Activated naive CD4-positive, alpha-beta T cell treated with anti-CD3 and anti-CD28 coated beads, Interleukin-2, amount 10 ng/mL, durations not matched to agents 7 days and 5 days (primary cell): Measurements from ENCODE around the gene ST3GAL3.

Experiments used
- CTCF ChIA-PET: fragments of 350-600 bp; sonication (Branson Sonifier 250); formaldehyde crosslinking; loops from one replicate; lab custom pipeline; 2021; ENCODE audit warnings: antibody characterized with exemption; lab: Charles Lee
- DNase-seq: peaks from one replicate; pipeline ENCODE4 v3.0.0-alpha.2; 2020
- H3K27ac Mint-ChIP-seq: one replicate; pipeline ENCODE4 v1.8.0; 2021; ENCODE audit warnings: mild to moderate bottlenecking, moderate library complexity, mixed read lengths
- H3K27me3 Mint-ChIP-seq: one replicate; pipeline ENCODE4 v1.8.0; 2021; ENCODE audit warnings: mild to moderate bottlenecking, mixed read lengths
- H3K36me3 Mint-ChIP-seq: one replicate; pipeline ENCODE4 v1.8.0; 2021; ENCODE audit warnings: mixed read lengths
- H3K4me1 Mint-ChIP-seq: one replicate; pipeline ENCODE4 v1.8.0; 2021; ENCODE audit warnings: mixed read lengths
- H3K4me3 Mint-ChIP-seq: one replicate; pipeline ENCODE4 v1.8.0; 2021; ENCODE audit warnings: mild to moderate bottlenecking, moderate library complexity, mixed read lengths
- H3K9me3 Mint-ChIP-seq: one replicate; pipeline ENCODE4 v1.8.0; 2021; ENCODE audit warnings: mixed read lengths

ST3GAL3 gene

DNA sequence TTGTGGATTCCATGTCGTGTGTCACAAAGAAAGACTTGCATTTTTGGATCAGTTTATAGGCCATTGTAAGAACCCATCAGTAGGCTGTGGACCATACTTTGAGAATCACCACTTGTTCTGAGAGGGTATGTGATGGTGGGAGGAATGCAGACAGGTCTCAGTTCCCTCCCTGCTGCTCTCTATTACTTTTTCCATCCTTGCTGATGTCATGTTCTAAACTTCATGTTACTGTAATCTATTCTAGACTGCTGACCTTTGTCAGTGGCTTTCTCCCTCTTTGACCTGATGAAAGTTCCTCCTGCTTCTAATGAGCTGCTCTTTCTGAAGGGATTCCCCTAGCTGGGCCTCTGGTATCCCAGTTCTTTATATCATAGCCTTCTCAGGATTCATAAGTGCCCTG is 46.1 kb downstream of the ST3GAL3 start:
- Mint-ChIP-seq H3K27me3 (no peaks in the 10 kb centered on the region), H3K4me3 (no peak overlapping the region), H3K9me3 (no peaks in the 10 kb centered on the region), H3K36me3 (peaks cover 2% of the 10 kb centered on the region), H3K4me1 (no peaks in the 10 kb centered on the region), H3K27ac (no peak overlapping the region)
- DNase-seq, result no peak
- CTCF ChIA-PET, result interaction anchor here (0.6 to 0.9 kb wide), 2 partner anchors 182 to 309 kb away, joined by 3 read pairs; no protein-coding TSS in a partner anchor

DNA sequence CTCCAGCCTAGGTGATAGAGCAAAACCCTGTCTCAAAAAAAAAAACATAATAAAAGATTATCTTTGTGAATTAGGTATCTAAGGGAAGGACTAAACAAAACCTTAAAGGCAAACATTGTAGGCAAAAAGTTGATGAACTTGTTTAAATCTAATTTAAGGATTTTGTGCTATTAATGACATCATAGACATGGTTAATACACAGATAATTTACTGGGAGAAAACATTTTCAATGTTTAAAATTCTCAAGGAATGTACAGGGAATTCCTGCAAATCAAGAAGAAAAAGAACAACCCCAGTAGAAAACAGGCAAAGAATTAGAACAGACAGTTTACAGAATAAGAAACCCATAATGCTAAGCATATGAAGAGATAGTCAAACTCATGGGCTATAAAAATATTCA is 47.6 kb downstream of the ST3GAL3 start:
- CTCF ChIA-PET, result interaction anchor here (1.1 kb wide), 1 partner anchor 9 kb away, joined by 4 read pairs; no protein-coding TSS in a partner anchor
- Mint-ChIP-seq H3K4me1 (no peaks in the 10 kb centered on the region), H3K9me3 (no peaks in the 10 kb centered on the region), H3K27me3 (no peaks in the 10 kb centered on the region), H3K4me3 (no peak overlapping the region), H3K27ac (no peak overlapping the region), H3K36me3 (peaks cover 2% of the 10 kb centered on the region)
- no peak for DNase-seq

DNA sequence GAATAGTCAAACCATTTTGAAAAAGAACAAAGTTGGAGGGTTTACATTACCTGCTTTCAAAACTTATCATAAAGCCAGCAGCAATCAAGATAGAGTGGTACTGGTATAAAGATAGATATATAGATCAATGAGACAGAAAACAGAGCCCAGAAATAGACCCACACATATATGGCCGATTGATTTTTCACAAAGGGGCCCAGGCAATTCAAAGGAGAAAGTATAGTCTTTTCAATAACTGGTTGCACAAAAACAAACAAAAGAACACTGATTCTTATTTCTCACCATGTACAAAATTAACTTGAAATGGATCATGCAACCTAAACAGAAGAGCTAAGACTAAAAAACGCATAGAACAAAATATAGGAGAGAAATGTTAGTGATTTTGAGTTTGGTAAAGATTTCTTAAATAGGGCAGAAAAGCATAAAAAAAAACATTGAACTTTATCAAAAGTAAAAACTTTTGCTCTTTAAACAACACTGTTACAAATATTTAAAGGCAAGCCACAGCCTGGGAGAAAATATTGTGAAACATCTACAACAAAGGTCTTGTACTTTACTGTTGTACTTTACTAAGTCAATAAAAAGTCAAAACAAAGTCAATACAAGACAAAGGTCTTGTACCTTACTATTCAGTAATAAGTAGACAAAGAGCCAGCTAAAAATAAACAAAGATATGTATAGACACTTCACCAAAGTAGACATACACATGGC is 50.2 kb downstream of the ST3GAL3 start:
- Mint-ChIP-seq H3K27me3 (no peaks in the 10 kb centered on the region), H3K4me1 (no peaks in the 10 kb centered on the region), H3K36me3 (peaks cover 2% of the 10 kb centered on the region), H3K4me3 (no peak overlapping the region), H3K9me3 (no peaks in the 10 kb centered on the region), H3K27ac (no peak overlapping the region)
- CTCF ChIA-PET, result interaction anchor here (1.2 kb wide), 1 partner anchor 177 kb away, joined by 6 read pairs; no protein-coding TSS in a partner anchor
- no peak for DNase-seq

DNA sequence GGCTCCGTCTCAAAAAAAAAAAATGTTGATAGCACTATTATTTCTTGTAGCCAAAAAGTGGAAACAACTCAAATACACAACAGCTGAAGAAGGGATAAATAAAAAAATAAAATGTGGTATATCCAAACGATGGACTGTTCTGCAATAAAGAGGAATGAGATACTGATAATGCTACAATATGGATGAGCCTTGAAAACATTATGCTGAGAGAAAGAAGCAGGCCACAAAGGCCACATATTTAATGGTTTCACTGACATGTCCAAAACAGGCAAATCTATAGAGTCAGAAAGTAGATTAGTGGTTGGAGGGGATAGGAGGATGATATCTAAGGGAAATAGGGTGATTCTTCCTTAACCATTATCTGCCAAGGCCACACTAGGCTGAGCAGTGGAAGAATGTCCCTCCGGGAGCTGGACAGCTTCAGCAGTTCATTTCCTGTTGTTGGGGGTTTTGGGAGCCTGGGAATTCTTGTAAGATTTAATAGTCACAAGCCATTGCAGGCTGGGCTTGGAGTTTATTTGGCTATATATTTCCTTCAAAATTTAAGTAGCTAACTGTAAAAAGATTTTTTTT is 53.5 kb downstream of the ST3GAL3 start:
- Mint-ChIP-seq H3K9me3 (no peaks in the 10 kb centered on the region), H3K4me1 (no peaks in the 10 kb centered on the region), H3K4me3 (no peak overlapping the region), H3K36me3 (no peaks in the 10 kb centered on the region), H3K27ac (no peak overlapping the region), H3K27me3 (no peaks in the 10 kb centered on the region)
- CTCF ChIA-PET, result interaction anchor here (12.9 kb wide), 1 partner anchor 174 kb away, joined by 452 read pairs; the partner anchor contains the start of gene ARTN
- no peak for DNase-seq

GRCh38 chr1:43763497-43763973 is 56.2 kb downstream of the ST3GAL3 start:
- Mint-ChIP-seq H3K4me3 (no peak overlapping the region), H3K9me3 (no peaks in the 10 kb centered on the region), H3K36me3 (no peaks in the 10 kb centered on the region), H3K4me1 (no peaks in the 10 kb centered on the region), H3K27ac (no peak overlapping the region), H3K27me3 (no peaks in the 10 kb centered on the region)
- CTCF ChIA-PET, result interaction anchor here (0.6 to 12.9 kb wide), 48 partner anchors 9 to 524 kb away, joined by 3 to 452 read pairs (median 4); partner anchors contain the start of genes ARTN, IPO13 and PTPRF
- DNase-seq, result peak; percentile 67

DNA sequence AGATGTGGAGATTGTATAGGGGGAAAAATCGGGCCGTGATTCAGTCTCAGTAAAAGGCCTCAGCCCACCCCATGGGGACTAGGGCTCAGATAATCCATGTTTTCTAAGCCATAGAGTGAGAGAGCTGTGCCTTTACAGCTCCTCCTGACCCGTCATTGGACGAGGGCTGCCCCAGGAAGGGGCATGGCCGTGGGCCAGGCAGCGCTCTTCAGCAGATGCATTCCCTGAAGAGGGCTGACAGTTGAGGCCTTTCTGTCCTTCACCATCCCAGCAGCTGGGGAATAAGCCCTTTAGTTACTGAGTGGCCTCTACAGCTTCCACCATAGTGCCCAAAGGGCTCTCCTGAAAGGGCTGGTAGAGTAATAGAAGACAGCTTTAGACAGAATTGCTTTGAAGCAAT is 57.2 kb downstream of the ST3GAL3 start:
- Mint-ChIP-seq H3K4me1 (no peaks in the 10 kb centered on the region), H3K27me3 (no peaks in the 10 kb centered on the region), H3K4me3 (no peak overlapping the region), H3K27ac (no peak overlapping the region), H3K36me3 (no peaks in the 10 kb centered on the region), H3K9me3 (no peaks in the 10 kb centered on the region)
- no peak for DNase-seq
- CTCF ChIA-PET, result interaction anchor here (0.9 to 12.9 kb wide), 18 partner anchors 13 to 271 kb away, joined by 3 to 452 read pairs (median 4); partner anchors contain the start of genes ARTN, IPO13 and PTPRF

DNA sequence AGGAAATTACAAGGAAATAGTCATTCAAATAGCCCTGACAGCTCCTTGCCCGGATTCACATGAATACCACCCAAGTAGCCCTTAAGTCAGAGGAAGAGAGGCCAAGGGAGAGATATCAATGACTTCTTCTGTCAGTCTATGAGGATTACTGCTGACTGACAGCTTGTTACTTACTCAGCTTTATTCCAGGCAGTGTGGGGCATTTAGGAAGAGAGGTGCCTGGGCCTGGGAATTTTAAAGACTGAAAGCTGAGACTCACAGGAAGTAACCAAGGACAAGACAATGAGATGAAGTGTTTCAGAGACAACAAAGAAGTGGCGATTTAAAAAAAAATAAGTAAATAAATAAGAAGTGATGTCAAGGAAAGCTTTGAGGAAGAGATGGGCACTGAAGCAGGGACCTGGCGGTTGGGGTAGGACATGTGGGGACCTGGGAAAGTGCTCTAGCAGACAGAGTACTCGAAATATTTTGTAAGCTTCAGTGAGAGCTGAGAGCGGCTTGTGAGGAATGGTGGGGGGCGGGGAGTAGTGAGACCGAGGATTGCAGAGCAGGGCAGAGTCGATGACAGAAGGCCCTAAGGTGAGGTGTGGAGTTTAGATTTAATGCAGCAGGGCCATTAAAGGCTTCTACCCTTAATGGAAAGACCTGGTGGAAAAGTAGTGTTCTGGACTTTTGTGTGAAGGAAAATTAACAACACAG is 58.9 kb downstream of the ST3GAL3 start:
- H3K27ac Mint-ChIP-seq, result no peak overlapping the region
- CTCF ChIA-PET, result interaction anchor here (0.6 to 12.9 kb wide), 6 partner anchors 9 to 239 kb away, joined by 3 to 452 read pairs (median 4); partner anchors contain the start of genes ARTN and IPO13
- no peaks in the 10 kb centered on the region for H3K36me3 Mint-ChIP-seq
- H3K27me3 Mint-ChIP-seq, result no peaks in the 10 kb centered on the region
- no peaks in the 10 kb centered on the region for H3K4me1 Mint-ChIP-seq
- no peak for DNase-seq
- H3K4me3 Mint-ChIP-seq, result no peak overlapping the region
- no peaks in the 10 kb centered on the region for H3K9me3 Mint-ChIP-seq

DNA sequence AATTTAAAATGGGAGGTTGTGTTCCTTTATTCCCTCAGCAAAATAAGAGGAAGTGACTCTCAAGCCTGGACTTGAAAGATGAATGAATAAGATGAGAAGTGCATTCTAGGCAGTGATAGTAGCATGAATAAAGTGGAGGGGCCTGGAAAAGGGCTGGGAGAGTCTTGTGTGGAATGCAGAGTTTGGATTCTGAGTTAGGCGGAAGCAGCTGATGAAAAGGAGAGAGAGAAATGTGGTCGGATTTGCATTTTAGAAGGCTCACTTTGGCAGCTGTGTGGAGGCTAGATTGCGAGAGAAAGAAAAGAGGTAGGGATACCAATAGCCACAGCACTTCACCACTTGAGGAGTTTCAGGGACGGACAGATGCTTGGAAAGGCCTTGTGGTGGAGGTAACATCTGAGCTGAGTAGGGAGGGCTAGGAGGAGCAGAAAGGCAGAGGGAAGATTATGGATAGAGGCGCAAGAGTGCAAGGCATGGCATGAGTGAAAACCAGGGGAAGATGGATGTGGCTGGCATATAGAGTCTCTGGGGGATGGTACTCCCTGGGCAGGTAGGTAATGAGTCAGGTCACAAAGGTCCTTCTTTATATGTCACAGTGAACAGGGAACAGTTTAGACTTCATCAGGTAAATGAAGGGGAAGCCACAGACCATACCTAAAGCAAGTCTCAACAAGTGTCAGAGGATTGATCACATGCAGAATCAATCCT is 59.6 kb downstream of the ST3GAL3 start:
- H3K36me3 Mint-ChIP-seq, result peaks cover 2% of the 10 kb centered on the region
- H3K4me3 Mint-ChIP-seq, result no peak overlapping the region
- no peaks in the 10 kb centered on the region for H3K9me3 Mint-ChIP-seq
- no peak for DNase-seq
- H3K27me3 Mint-ChIP-seq, result no peaks in the 10 kb centered on the region
- CTCF ChIA-PET, result interaction anchor here (1.0 to 12.9 kb wide), 3 partner anchors 58 to 238 kb away, joined by 3 to 452 read pairs (median 3); partner anchors contain the start of gene ARTN
- H3K27ac Mint-ChIP-seq, result no peak overlapping the region
- H3K4me1 Mint-ChIP-seq, result no peaks in the 10 kb centered on the region

DNA sequence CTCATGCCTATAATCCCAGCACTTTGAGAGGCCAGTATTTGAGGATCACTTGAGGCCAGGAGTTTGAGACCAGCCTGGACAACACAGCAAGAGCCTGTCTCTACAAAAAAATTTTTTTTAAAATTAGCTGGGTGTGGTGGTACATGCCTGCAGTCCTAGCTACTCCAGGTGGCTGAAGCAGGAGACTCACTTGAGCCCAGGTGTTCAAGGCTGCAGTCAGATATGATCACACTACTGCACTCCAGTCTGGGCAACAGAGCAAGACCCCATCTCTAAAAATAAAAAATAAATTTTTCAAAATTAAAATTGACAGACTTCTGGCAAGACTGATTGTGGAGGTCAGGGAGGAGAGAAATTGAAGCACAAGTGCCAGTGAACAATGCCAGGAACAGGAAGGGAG is 60.8 kb downstream of the ST3GAL3 start:
- Mint-ChIP-seq H3K4me3 (no peak overlapping the region), H3K4me1 (no peaks in the 10 kb centered on the region), H3K27ac (no peak overlapping the region), H3K36me3 (peaks cover 2% of the 10 kb centered on the region), H3K9me3 (no peaks in the 10 kb centered on the region), H3K27me3 (no peaks in the 10 kb centered on the region)
- DNase-seq, result no peak
- CTCF ChIA-PET, result interaction anchor here (12.9 kb wide), 1 partner anchor 166 kb away, joined by 452 read pairs; the partner anchor contains the start of gene ARTN

GRCh38 chr1:43769350-43769908 is 62.1 kb downstream of the ST3GAL3 start:
- H3K4me3 Mint-ChIP-seq, result no peak overlapping the region

DNA sequence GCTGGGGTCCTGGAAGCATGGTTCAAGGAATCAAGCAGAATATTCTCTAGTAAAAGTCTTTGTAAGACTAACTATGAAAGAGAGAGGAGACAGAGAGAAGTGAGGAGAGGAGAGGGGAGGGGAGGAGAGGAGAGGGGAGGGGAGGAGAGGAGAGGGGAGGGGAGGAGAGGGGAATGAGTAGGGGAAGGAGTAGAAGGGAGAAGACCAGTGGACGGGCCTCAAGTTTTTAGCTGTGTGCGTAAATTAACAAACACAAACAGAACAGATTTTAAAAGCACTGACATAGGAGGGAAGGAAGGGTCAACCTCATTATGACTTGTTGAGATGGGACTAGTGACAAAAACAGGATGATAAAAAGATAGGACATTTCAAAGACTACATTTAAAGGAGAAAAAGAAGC is 62.8 kb downstream of the ST3GAL3 start:
- H3K27me3 Mint-ChIP-seq, result no peaks in the 10 kb centered on the region
- H3K36me3 Mint-ChIP-seq, result peaks cover 4% of the 10 kb centered on the region
- H3K4me1 Mint-ChIP-seq, result no peaks in the 10 kb centered on the region
- DNase-seq, result no peak
- H3K9me3 Mint-ChIP-seq, result no peaks in the 10 kb centered on the region
- H3K27ac Mint-ChIP-seq, result no peak overlapping the region
- H3K4me3 Mint-ChIP-seq, result no peak overlapping the region
- CTCF ChIA-PET, result interaction anchor here (0.9 to 12.9 kb wide), 3 partner anchors 62 to 278 kb away, joined by 3 to 452 read pairs (median 3); partner anchors contain the start of gene ARTN

More at GRCh38 chr1:43769350-43769908, 62.1 kb downstream of the ST3GAL3 start:
- Mint-ChIP-seq H3K36me3 (peaks cover 2% of the 10 kb centered on the region), H3K27ac (no peak overlapping the region), H3K9me3 (no peaks in the 10 kb centered on the region), H3K27me3 (no peaks in the 10 kb centered on the region), H3K4me1 (no peaks in the 10 kb centered on the region)
- CTCF ChIA-PET, result interaction anchor here (0.9 to 12.9 kb wide), 2 partner anchors 165 to 278 kb away, joined by 3 to 452 read pairs; partner anchors contain the start of gene ARTN
- no peak for DNase-seq

DNA sequence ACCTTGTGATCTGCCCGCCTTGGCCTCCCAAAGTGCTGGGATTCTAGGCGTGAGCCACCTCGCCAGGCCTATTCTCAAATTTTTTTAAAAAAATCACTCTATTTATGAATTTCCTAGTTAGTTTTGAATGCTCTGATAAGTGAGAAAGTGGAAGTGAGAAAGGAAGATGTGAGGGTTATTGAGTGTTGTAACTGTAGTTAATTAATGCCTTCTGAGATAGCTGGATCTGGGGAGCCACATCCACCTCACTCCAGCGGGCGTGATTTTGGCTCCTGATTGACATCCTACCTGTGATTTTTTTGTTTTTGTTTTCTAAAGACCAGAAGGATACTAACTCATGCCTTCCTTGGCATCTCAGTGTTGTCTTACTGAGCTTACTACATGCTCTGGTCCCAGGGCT is 65.6 kb downstream of the ST3GAL3 start:
- H3K36me3 Mint-ChIP-seq, result peaks cover 10% of the 10 kb centered on the region
- no peaks in the 10 kb centered on the region for H3K27me3 Mint-ChIP-seq
- no peak overlapping the region for H3K27ac Mint-ChIP-seq
- peaks cover 4% of the 10 kb centered on the region for H3K9me3 Mint-ChIP-seq
- CTCF ChIA-PET, result interaction anchor here (1.5 to 2.0 kb wide), 3 partner anchors 9 to 162 kb away, joined by 4 to 6 read pairs (median 5); partner anchors contain the start of gene ARTN
- no peaks in the 10 kb centered on the region for H3K4me1 Mint-ChIP-seq
- no peak overlapping the region for H3K4me3 Mint-ChIP-seq
- no peak for DNase-seq

GRCh38 chr1:43773821-43774220 is 66.5 kb downstream of the ST3GAL3 start:
- peaks cover 7% of the 10 kb centered on the region for H3K9me3 Mint-ChIP-seq
- no peaks in the 10 kb centered on the region for H3K27me3 Mint-ChIP-seq
- H3K4me3 Mint-ChIP-seq, result no peak overlapping the region
- CTCF ChIA-PET, result interaction anchor here (1.5 to 2.0 kb wide), 3 partner anchors 10 to 161 kb away, joined by 4 to 6 read pairs (median 5); partner anchors contain the start of gene ARTN
- no peaks in the 10 kb centered on the region for H3K4me1 Mint-ChIP-seq
- peaks cover 10% of the 10 kb centered on the region for H3K36me3 Mint-ChIP-seq
- no peak overlapping the region for H3K27ac Mint-ChIP-seq
- no peak for DNase-seq
